Measurements from ENCODE around the gene UROC1.

GRCh38 chr3:126449621-126450051 is 67.9 kb downstream of the UROC1 start:
- TF ChIP-seq ZNF274 (IDR thresholded peaks at IDR 0.05; ENCODE audit: low read depth, low read length) (no peak), YY1 (IDR thresholded peaks at IDR 0.05; ENCODE audit: insufficient read depth, insufficient read length) (no peak), SUZ12 (IDR thresholded peaks at IDR 0.05; ENCODE audit: extremely low read depth, insufficient read depth, insufficient read length) (no peak)

Measured in NT2/D1 (cell line).